SU-DHL-6 (cell line): ENCODE measurements around the gene GARRE1.

Experiments
- H2AFZ ChIP-seq: fragments of 200-600 bp; sonication (generic); 2 replicates; pipeline ENCODE4 v1.6.1; 2014; ENCODE audit warnings: low read depth, mild to moderate bottlenecking, moderate library complexity, mixed read lengths, antibody characterized with exemption, low read length; ENCODE audit not compliant: severe bottlenecking
- H3F3A ChIP-seq: fragments of 200-600 bp; shearing (Covaris generic); 2 replicates; pipeline ENCODE4 v1.6.0; 2016; ENCODE audit warnings: antibody characterized with exemption, mild to moderate bottlenecking; ENCODE audit not compliant: insufficient read depth
- H3K27ac ChIP-seq: fragments of 200-600 bp; sonication (generic); 2 replicates; pipeline ENCODE4 v1.5.1; 2016; ENCODE audit warnings: low read depth, mild to moderate bottlenecking, low read length, moderate library complexity, mixed read lengths
- H3K27me3 ChIP-seq: fragments of 200-600 bp; sonication (generic), shearing (Covaris generic); 2 replicates; pipeline ENCODE4 v1.6.0; 2014; ENCODE audit warnings: mild to moderate bottlenecking, low read length
- H3K36me3 ChIP-seq: fragments of 200-600 bp; sonication (generic); 2 replicates; pipeline ENCODE4 v1.6.1; 2014; ENCODE audit warnings: mild to moderate bottlenecking, low read length, mixed read lengths
- H3K4me2 ChIP-seq: fragments of 300-600, 200-600 bp; shearing (Covaris generic), sonication (generic); 2 replicates; pipeline ENCODE4 v1.6.0; 2014; ENCODE audit warnings: low read length, low read depth, mild to moderate bottlenecking; ENCODE audit not compliant: poor library complexity, severe bottlenecking
- H3K4me3 ChIP-seq: fragments of 200-600 bp; sonication (generic); 2 replicates; pipeline ENCODE4 v1.5.1; 2014; ENCODE audit warnings: antibody characterized with exemption, low read length, mild to moderate bottlenecking, mixed read lengths; ENCODE audit not compliant: insufficient read depth, poor library complexity, severe bottlenecking
- H3K79me2 ChIP-seq: fragments of 200-600 bp; sonication (generic); 2 replicates; pipeline ENCODE4 v1.6.1; 2014; ENCODE audit warnings: mild to moderate bottlenecking, low read length, moderate library complexity; ENCODE audit not compliant: insufficient read depth
- H3K9ac ChIP-seq: fragments of 200-600 bp; sonication (generic); 2 replicates; pipeline ENCODE4 v1.7.0; 2014; ENCODE audit warnings: mild to moderate bottlenecking, low read length
- H3K9me2 ChIP-seq: fragments of 200-600 bp; sonication (generic); replicated peaks from 2 replicates; pipeline ENCODE4 v1.6.1; 2014; ENCODE audit warnings: low read length; ENCODE audit not compliant: insufficient read depth
- H3K9me3 ChIP-seq: fragments of 200-600 bp; sonication (generic); 2 replicates; pipeline ENCODE4 v1.6.1; 2014; ENCODE audit warnings: low read length, mixed read lengths; ENCODE audit not compliant: insufficient read depth
- H4K20me1 ChIP-seq: fragments of 200-600 bp; sonication (generic); 2 replicates; pipeline ENCODE4 v1.6.1; 2014; ENCODE audit warnings: low read depth, mild to moderate bottlenecking, antibody characterized with exemption, low read length, moderate library complexity, mixed read lengths
- CTCF ChIP-seq: fragments of 200-600 bp; sonication (generic); IDR thresholded peaks from one replicate; pipeline ENCODE4 v1.5.1; 2017; ENCODE audit warnings: antibody characterized with exemption, mild to moderate bottlenecking, low read length, moderate library complexity; ENCODE audit not compliant: insufficient read depth, poor library complexity, severe bottlenecking
- EZH2phosphoT487 ChIP-seq: fragments of 200-600 bp; sonication (generic), shearing (Covaris generic); conservative IDR thresholded peaks from 2 replicates; pipeline ENCODE4 v1.6.1; 2018; ENCODE audit warnings: mild to moderate bottlenecking, antibody characterized with exemption, low read length, moderate library complexity, mixed read lengths

The GARRE1 gene

GRCh38 chr19:34209726-34210125 is 44.6 kb upstream of the GARRE1 start:
- Histone ChIP-seq H3K27ac (no peak overlapping the region), H3K36me3 (peaks cover 56% of the 10 kb centered on the region), H3K9me2 (no peaks in the 10 kb centered on the region), H3K27me3 (no peaks in the 10 kb centered on the region), H3K9me3 (no peaks in the 10 kb centered on the region), H3F3A (peaks cover 44% of the 10 kb centered on the region), H3K9ac (no peak overlapping the region), H3K4me3 (no peak overlapping the region), H3K4me2 (no peak overlapping the region), H3K79me2 (peaks cover 19% of the 10 kb centered on the region; the same call in 1 of the 2 replicates), H2AFZ (no peak overlapping the region), H4K20me1 (no peaks in the 10 kb centered on the region)
- no peak for TF ChIP-seq CTCF
- no peak for TF ChIP-seq EZH2phosphoT487

- H3K79me2 ChIP-seq: peaks cover 30% of the 10 kb centered on the region
- H3K9ac ChIP-seq: no peak overlapping the region
- H3K9me2 ChIP-seq: no peaks in the 10 kb centered on the region
- no peaks in the 10 kb centered on the region for H3K27me3 ChIP-seq
- H3K27ac ChIP-seq: no peak overlapping the region
- TF ChIP-seq EZH2phosphoT487: no peak
- no peak for TF ChIP-seq CTCF
- H2AFZ ChIP-seq: no peak overlapping the region
- peaks cover 58% of the 10 kb centered on the region for H3K36me3 ChIP-seq
- no peaks in the 10 kb centered on the region for H3K9me3 ChIP-seq
- H3K4me3 ChIP-seq: no peak overlapping the region
- H3K4me2 ChIP-seq: no peak overlapping the region
- H3F3A ChIP-seq: peaks cover 46% of the 10 kb centered on the region
- H4K20me1 ChIP-seq: no peaks in the 10 kb centered on the region; the same call in 1 of the 2 replicates
Measured at GRCh38 chr19:34213283-34213682, 41.1 kb upstream of the GARRE1 start.

- H3F3A ChIP-seq: peaks cover 46% of the 10 kb centered on the region
- H3K79me2 ChIP-seq: peaks cover 30% of the 10 kb centered on the region
- no peak overlapping the region for H3K4me3 ChIP-seq
- H3K9me3 ChIP-seq: no peaks in the 10 kb centered on the region
- no peak overlapping the region for H2AFZ ChIP-seq
- no peak overlapping the region for H3K27ac ChIP-seq
- no peak for TF ChIP-seq CTCF
- no peak for TF ChIP-seq EZH2phosphoT487
- no peak overlapping the region for H3K4me2 ChIP-seq
- H3K27me3 ChIP-seq: no peaks in the 10 kb centered on the region
- peaks cover 56% of the 10 kb centered on the region for H3K36me3 ChIP-seq
- no peaks in the 10 kb centered on the region; the same call in 1 of the 2 replicates for H4K20me1 ChIP-seq
- H3K9ac ChIP-seq: no peak overlapping the region
- no peaks in the 10 kb centered on the region for H3K9me2 ChIP-seq
Measured at GRCh38 chr19:34214040-34214439, 40.3 kb upstream of the GARRE1 start.
